K562 treated with DMSO at 1 percent for 48 hours (cell line): ENCODE data around the gene HOXB6. TPM values are rescaled to one million over a fixed set of nuclear protein-coding genes. Genes with fewer than 3 reads are reported as not detected.

Experiments used
- total RNA-seq: library from RNA; unstranded; fragments of 300-600 nt; gene quantifications from 2 replicates; pipeline ENCODE4 v1.2.3, GENCODE V29; 2022; ENCODE audit warnings: low replicate concordance; ENCODE audit errors: extremely low read depth

HOXB6 gene
- total RNA-seq = not detected in 2 replicates

DNA sequence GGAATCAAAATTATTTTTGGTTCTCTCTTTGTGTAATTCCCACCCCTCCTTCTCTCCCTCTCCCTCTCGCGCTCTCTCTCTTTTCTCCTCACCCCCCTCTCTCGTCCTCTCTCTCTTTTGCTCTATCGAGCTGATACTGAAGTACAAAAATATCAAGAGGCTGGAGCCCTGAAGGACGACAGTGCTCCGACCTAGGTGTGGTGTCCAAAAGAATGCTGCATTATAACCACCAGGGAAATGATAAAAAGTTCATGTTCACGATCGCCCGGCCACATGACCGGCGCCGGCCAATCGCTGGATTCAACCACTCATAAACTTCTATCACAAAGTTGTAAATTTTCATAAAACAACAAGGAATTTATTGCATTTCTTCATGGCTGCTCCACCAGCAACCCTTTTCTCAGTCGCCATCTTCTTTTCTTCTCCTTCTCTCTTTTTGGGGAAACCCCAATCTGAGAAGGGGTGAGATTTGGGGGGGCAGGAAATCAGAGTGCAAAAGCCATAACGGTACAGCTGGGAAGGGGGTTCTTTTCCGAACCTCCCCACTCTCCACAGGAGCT lies at the start of gene HOXB6:
Gene HOXB6, minus strand, starts transcription at position 217 of the 560 bp plus-strand sequence. CDS start 6,836 bp downstream, outside the sequence.

GRCh38 chr17:48626245-48627117 lies 21.7 kb upstream of the HOXB6 start, which contains the start of gene HOXB9:
Gene HOXB9 (minus strand): TSS chr17:48626358. CDS start chr17:48626269, 89 bp downstream.

GRCh38 chr17:48615047-48615962 lies 10.5 kb upstream of the HOXB6 start, which contains the start of gene HOXB8:
Gene HOXB8 (minus strand): TSS chr17:48615292. CDS start chr17:48614704, 588 bp downstream.

GRCh38 chr17:48610282-48611211 lies 5.8 kb upstream of the HOXB6 start, which contains the start of gene HOXB7:
Gene HOXB7 (minus strand): TSS chr17:48611017. CDS start chr17:48610918, 99 bp downstream.

DNA sequence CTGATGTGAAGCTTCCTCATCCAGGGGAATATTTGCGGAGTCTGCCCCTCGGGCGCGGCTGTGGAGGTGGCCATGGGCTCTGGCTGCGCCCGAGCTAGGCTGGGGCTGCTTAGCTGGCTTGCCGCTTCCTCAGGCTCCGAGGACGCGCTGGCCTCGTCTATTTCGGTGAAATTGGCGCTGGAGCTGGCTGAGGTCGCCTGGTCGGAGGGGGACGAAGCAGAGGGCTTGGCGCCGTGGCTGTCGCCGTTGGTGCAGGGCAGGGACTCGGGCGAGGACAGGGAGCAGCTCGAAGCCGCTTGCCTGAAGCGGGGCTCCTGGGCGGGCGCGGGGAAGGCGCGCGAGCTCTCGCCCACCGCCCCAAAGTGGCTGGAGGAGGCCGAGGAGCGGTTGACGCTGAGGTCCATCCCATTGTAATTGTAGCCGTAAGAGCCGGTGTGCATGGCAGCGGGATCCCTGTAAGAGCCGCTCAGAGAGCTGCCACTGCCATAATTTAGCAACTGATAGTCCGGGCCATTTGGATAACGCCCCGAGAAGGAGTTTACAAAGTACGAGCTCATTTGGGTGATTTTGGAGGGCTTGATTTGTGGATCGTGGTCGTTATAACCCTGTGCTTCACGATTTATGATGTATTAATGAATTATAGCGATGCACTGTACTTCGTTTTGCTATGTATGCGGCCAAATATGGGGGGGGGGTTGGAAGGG lies 11.5 kb downstream of the HOXB6 start, which contains the start of gene HOXB5:
Gene HOXB5, minus strand, starts transcription at position 654 of the 704 bp plus-strand sequence. Its CDS starts 97 bp downstream, at position 557.

DNA sequence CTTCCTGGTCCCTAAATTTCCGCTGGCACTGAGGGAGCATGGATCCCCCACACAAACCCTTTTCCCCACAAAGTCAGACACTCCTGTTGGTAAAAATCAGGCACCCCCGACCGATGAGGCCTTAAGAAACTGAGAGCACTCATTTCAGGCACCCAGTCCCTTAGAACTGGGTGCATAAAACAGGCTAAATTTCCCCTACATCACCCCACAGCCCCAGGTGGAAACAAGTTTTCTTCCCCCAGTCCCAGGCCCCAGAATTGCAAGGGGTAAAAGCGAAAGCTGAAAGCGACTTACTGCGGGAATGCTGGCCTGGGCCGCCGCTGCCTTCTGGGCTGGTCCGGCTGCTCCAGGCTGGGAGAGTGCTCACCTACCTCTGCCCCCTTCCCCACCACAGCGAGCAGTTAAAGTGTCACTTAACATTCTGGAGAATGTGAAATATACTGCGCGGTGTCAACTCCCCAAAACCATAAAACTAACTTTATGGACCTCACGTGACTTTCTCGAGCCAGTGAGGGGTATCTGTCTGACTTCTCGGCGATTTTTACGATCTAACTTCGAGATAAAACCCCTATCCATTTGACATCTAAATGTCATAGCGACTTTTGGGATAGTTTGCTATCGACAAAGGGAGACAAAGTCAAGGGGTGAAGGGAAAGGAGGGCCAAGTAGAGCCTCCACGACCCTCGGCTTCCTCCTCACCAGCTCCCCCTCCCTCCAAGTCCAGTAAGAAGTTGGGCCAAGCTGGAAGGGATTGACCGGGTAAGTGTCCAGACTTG lies 14.8 kb downstream of the HOXB6 start, which contains the start of gene HOXB3:
Gene HOXB3, minus strand, starts transcription at position 411 of the 776 bp plus-strand sequence. CDS start 37,767 bp downstream, outside the sequence.

GRCh38 chr17:48577946-48578615 lies 26.7 kb downstream of the HOXB6 start, which contains the start of gene HOXB4:
Gene HOXB4 (minus strand): TSS chr17:48578350. CDS start chr17:48578319, 31 bp downstream.

Other genes with a start within 250 kb of the HOXB6 start
- not detected in 2 replicates for gene SKAP1, start 174.8 kb downstream of the HOXB6 start, total RNA-seq
- gene HOXB1, start 74.0 kb downstream of the HOXB6 start, total RNA-seq = not detected in 2 replicates
- gene HOXB2, start 59.9 kb downstream of the HOXB6 start, total RNA-seq = not detected in 2 replicates
- not detected in 2 replicates for gene HOXB4, start 26.6 kb downstream of the HOXB6 start, total RNA-seq
- gene HOXB3, start 14.7 kb downstream of the HOXB6 start, total RNA-seq = not detected in 2 replicates
- gene HOXB5, start 11.2 kb downstream of the HOXB6 start, total RNA-seq = not detected in 2 replicates
- gene HOXB7, start 6.0 kb upstream of the HOXB6 start, total RNA-seq = not detected in 2 replicates
- gene HOXB8, start 10.3 kb upstream of the HOXB6 start, total RNA-seq = not detected in 2 replicates
- not detected in 2 replicates for gene HOXB9, start 21.4 kb upstream of the HOXB6 start, total RNA-seq
- gene PRAC1, start 117.5 kb upstream of the HOXB6 start, total RNA-seq = not detected in 2 replicates
- not detected in 2 replicates for gene PRAC2, start 118.2 kb upstream of the HOXB6 start, total RNA-seq
- not detected in 2 replicates for gene HOXB13, start 123.8 kb upstream of the HOXB6 start, total RNA-seq
- not detected in 2 replicates for gene TTLL6, start 212.2 kb upstream of the HOXB6 start, total RNA-seq
- not detected in 2 replicates for gene CALCOCO2, start 226.0 kb upstream of the HOXB6 start, total RNA-seq